GM18951 (cell line): Measurements from ENCODE around the gene GPX8.

Experiments used
- POLR2A ChIP-seq: IDR thresholded peaks from 4 replicates; pipeline ENCODE4 v1.6.1; 2011; ENCODE audit warnings: mild to moderate bottlenecking; ENCODE audit not compliant: insufficient read length, insufficient read depth; ENCODE audit errors: extremely low read depth
- in situ Hi-C: fragments of 300-500 bp; cut with MboI; formaldehyde crosslinking; loops from one replicate; pipeline ENCODE4 v1.12.0; 2022; ENCODE audit warnings: low sequenced_read_pairs, mixed read lengths, inconsistent platforms; ENCODE audit not compliant: unreplicated experiment

GPX8 gene

DNA sequence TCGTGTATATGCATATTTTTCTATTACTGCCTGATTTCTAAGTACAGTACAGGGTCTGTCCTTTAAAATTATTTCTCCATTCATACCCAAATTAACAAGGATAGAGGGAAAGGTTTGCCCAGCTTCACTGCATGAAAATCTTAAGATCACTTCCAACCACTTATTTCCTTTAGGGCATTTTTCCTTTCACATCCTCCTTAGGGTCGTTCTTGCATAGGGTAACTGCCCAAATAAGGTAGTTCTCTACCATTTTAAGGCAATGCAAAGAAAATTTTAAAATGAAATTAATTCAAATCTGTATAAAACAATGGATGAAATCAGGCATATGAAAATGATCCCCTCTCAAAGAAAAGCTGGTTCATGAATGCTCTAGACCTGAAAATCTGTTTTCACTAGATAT, 17.1 kb downstream of the GPX8 start:
- in situ Hi-C loops = loop anchor here (10.0 kb wide), 1 partner anchor 528 kb away; no protein-coding TSS in a partner anchor
- TF ChIP-seq POLR2A = no peak

- no peak for TF ChIP-seq POLR2A
- in situ Hi-C loops = no loop called here
Observed at GRCh38 chr5:55180016-55180415, 20.0 kb downstream of the GPX8 start.

DNA sequence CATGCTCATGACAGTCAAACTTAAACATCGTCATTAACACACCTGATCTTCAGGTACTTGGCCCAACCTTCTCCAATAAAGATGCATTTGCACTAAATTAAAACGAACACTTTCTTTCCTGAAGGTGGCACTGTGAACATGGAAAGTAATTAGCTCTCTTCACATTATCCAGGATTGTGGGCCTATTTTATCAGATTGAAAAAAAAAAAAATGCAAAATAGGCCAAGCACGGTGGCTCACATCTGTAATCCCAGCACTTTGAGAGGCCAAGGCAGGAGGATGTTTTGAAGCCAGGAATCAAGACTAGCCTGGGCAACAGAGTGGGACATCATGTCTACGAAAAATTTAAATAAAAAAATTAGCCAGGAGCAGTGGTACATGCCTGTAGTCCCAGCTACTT, 27.4 kb downstream of the GPX8 start:
- in situ Hi-C loops = no loop called here
- no peak for TF ChIP-seq POLR2A

DNA sequence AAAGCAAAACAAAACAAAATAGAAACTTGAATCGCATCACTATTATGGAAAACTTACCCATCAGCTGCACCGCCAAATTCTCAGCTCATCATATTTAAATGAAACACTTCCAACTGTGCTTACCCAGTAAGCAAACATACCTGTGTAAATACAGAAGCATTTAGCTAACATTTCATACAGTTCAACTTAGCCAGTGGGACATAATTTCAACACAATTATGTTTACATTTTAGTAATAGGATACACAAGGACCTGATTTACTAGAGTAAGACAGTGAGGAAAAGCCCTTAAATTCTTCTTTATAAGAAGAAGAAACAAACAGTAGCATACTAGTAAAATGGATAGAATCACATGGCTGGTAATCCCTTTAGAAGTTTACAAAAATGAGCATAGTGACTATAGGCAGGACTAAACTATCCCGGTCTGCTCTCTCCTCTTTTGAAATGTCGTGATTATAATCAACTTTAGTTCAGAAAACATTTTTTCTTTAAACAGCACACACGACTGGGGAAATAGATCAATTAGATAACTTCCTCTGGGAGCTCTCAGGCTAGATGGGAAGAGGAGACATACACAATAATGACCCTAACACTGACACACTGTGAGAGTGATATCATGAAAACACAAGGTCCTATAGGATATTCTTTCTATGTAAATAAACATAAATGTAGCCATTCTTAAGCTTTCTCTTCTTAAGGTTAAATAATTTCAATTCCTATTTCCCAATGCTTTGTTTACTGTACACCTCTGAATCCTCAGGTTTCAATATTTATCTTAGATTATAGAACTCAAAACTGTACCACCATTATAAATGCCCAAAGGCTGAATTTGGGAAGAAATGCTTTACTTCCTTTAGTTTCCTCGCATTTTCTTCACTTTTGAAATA, 28.9 kb downstream of the GPX8 start:
- in situ Hi-C loops = no loop called here

DNA sequence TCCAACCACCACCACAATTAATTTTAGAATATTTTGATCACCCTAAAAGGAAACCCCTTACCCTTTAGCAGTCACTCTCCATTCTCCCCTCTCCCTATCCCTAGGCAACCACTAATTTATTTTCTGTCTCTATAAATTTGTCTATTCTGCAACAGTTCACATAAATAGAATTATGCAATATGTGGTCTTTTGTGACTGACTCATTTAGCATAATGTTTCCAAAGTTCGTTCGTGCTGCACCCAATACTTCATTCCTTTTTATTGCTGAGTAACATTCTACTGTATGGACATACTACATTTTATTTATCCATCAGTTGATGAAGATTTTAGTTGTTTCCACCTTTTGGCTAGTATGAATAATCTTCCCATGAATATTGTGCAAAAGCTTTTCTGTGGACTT, 31.2 kb downstream of the GPX8 start:
- in situ Hi-C loops = no loop called here
- TF ChIP-seq POLR2A = no peak

More for the DNA sequence above, 28.9 kb downstream of the GPX8 start:
- no peak for TF ChIP-seq POLR2A

DNA sequence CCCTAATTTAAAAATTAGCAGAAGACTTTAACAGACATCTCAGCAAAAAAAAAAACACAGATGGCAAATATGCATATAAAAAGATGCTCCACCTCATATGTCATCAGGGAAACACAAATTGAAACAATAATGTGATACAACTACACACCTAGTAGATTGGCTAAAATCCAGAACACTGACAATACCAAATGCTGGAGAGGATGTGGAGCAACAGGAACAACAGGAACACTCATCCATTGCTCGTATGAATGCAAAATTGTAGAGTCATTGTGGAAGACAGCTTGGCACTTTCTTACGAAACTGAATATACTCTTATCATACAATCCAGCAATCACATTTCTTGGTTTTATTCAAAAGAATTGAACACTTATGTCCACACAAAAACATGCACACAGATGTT, 45.0 kb downstream of the GPX8 start:
- in situ Hi-C loops = no loop called here
- TF ChIP-seq POLR2A = no peak

- in situ Hi-C loops = no loop called here
Observed at GRCh38 chr5:55211184-55211874, 51.4 kb downstream of the GPX8 start.

More at GRCh38 chr5:55211184-55211874, 51.4 kb downstream of the GPX8 start:
- TF ChIP-seq POLR2A = no peak
